Measurements from ENCODE around the gene SOX6.
"Not testable (repeated sequence)": the region's sequence is repeated elsewhere in the genome, so short reads cannot be mapped to it uniquely, and the experiment has no call there.

Gene SOX6

DNA sequence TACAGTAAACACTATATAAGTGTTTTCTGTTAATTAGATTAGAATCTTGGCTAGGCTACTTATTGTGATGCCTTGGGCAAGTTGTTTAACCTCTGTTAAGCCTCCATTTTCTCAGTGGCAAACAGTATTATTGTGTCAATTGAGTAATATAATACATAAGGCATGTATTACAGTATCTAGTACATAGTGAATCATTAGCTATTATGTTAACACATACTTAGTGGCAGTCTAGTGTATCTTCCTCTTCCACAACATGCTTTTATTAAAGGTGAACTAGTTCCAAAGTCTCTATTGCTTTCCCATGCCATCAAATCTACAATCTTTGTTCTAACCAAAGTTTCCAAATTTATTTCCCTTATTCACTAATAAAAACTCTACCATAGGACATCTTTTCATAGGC, 200.9 kb downstream of the SOX6 start:
- no peaks in the 10 kb centered on the region for H3K27me3 ChIP-seq (ENCODE audit: control insufficient read depth, insufficient read depth, low read length)
- no peak overlapping the region for H3K4me3 ChIP-seq (ENCODE audit: low read length)
- H3K4me1 ChIP-seq (ENCODE audit: control insufficient read depth, insufficient read depth, low read length) = no peaks in the 10 kb centered on the region
- DNase-seq (ENCODE audit: low read depth, low spot score) = no peak
- H3K27ac ChIP-seq (ENCODE audit: low read length) = no peak overlapping the region
- no peaks in the 10 kb centered on the region for H3K9me3 ChIP-seq (ENCODE audit: control insufficient read depth, insufficient read depth, low read length)
- H3K36me3 ChIP-seq (ENCODE audit: control insufficient read depth, insufficient read depth, low read length) = no peaks in the 10 kb centered on the region

DNA sequence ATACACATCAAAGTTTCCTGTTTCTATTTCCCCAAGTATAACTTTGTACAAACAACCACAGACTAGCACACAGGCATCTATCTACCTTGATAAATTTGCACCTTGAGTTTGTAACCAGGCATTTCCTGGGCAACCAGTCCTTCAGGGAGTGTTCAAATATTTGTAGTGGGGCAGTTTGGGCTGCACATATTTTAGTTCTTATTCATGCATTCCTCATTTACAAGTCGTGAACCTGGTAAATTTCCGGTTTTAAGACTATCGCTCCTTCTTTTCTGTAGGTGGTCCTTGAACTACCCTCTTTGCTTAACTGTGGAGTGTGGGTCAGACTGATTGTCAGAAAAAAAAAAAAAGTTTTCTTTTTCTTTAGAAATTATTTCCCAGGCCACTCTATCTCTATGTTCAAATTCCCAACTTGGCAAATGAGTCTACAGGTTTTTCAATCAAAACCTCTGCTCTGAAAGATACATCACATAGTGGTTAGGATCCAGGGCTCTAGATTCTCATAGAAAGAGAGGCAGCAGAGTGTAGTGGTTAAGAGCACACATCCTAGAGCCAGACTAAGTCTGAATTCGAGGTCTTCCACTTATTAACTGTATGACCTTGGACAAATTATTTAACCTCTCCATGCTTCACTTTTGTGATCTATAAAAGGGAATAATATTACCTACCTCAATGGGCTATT, 201.5 kb downstream of the SOX6 start:
- Histone ChIP-seq H3K9me3 (ENCODE audit: control insufficient read depth, insufficient read depth, low read length) (no peaks in the 10 kb centered on the region), H3K4me3 (ENCODE audit: low read length) (no peak overlapping the region), H3K36me3 (ENCODE audit: control insufficient read depth, insufficient read depth, low read length) (no peaks in the 10 kb centered on the region), H3K27ac (ENCODE audit: low read length) (no peak overlapping the region), H3K4me1 (ENCODE audit: control insufficient read depth, insufficient read depth, low read length) (no peaks in the 10 kb centered on the region), H3K27me3 (ENCODE audit: control insufficient read depth, insufficient read depth, low read length) (no peaks in the 10 kb centered on the region)
- WGBS (ENCODE audit: insufficient coverage, insufficient read length) = no CpG with 5 or more reads among the region's 4 CpGs
- DNase-seq (ENCODE audit: low read depth, low spot score) = no peak

DNA sequence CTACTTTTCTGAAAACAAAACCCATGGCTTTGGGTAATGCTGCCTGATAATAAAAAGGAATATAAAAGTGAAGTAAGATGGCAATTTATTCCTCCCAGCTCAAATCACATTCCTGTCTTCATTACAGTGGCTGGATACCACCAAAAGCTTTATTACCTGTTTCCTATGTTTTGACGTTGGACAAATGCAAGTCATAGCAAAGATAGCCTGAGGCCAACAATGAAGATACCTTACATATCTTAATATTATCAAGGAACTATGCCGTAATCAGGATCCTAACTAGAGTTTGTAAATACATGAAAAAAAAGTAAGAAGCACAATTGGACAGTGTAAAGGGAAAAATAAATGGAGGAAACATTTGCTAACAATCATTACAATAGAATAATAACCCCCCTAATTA, 202.4 kb downstream of the SOX6 start:
- Histone ChIP-seq H3K4me1 (ENCODE audit: control insufficient read depth, insufficient read depth, low read length) (no peaks in the 10 kb centered on the region), H3K9me3 (ENCODE audit: control insufficient read depth, insufficient read depth, low read length) (no peaks in the 10 kb centered on the region), H3K36me3 (ENCODE audit: control insufficient read depth, insufficient read depth, low read length) (no peaks in the 10 kb centered on the region), H3K4me3 (ENCODE audit: low read length) (no peak overlapping the region), H3K27me3 (ENCODE audit: control insufficient read depth, insufficient read depth, low read length) (no peaks in the 10 kb centered on the region), H3K27ac (ENCODE audit: low read length) (no peak overlapping the region)
- DNase-seq (ENCODE audit: low read depth, low spot score) = no peak
- WGBS (ENCODE audit: insufficient coverage, insufficient read length) = no CpG with 5 or more reads among the region's 2 CpGs

DNA sequence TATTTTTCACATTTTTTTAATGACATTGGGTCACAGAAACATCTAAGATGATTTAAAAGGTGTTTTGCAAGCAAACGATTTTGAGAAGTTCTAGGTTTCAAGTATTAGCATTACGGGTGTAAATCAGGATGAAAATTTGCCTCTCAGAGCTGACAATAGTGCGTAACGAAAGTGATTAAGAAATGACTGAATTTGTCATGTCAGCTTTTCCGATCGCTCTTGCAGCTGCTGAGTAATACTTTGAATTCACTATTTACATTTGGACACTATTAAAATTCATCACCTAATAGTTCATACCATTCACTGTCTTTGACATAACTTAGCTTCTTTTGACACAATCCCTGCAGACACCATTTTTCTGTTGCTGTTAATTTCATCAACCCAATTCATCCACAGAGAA, 205.2 kb downstream of the SOX6 start:
- no CpG with 5 or more reads among the region's 6 CpGs for WGBS (ENCODE audit: insufficient coverage, insufficient read length)

DNA sequence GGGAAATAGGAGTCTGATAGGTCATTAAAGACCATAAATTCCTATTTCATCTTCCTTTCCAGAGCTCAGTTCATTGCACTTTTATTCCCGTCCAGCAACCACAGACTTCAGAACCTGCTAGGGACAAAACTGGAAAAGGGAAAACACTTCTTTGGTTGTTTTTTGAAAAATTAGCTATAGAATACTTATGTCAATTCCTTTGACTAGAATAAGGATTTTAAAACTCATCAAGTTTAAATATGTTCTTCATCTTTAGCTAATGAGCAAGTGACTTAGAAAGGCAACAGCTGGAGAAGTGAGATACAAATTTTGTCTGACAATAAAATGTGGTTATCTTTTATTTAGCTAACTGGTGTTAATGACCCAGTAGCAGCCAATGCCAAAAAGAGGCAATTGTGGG, 206.9 kb downstream of the SOX6 start:
- Histone ChIP-seq H3K36me3 (ENCODE audit: control insufficient read depth, insufficient read depth, low read length) (no peaks in the 10 kb centered on the region), H3K27me3 (ENCODE audit: control insufficient read depth, insufficient read depth, low read length) (no peaks in the 10 kb centered on the region), H3K9me3 (ENCODE audit: control insufficient read depth, insufficient read depth, low read length) (no peaks in the 10 kb centered on the region), H3K4me3 (ENCODE audit: low read length) (no peak overlapping the region), H3K27ac (ENCODE audit: low read length) (no peak overlapping the region), H3K4me1 (ENCODE audit: control insufficient read depth, insufficient read depth, low read length) (no peaks in the 10 kb centered on the region)
- DNase-seq (ENCODE audit: low read depth, low spot score) = no peak
- WGBS (ENCODE audit: insufficient coverage, insufficient read length) = no CpG with 5 or more reads among the region's 1 CpG

More for the DNA sequence above, 205.2 kb downstream of the SOX6 start:
- H3K27ac ChIP-seq (ENCODE audit: low read length) = no peak overlapping the region
- H3K4me3 ChIP-seq (ENCODE audit: low read length) = no peak overlapping the region
- H3K9me3 ChIP-seq (ENCODE audit: control insufficient read depth, insufficient read depth, low read length) = no peaks in the 10 kb centered on the region
- no peaks in the 10 kb centered on the region for H3K36me3 ChIP-seq (ENCODE audit: control insufficient read depth, insufficient read depth, low read length)
- DNase-seq (ENCODE audit: low read depth, low spot score) = no peak
- no peaks in the 10 kb centered on the region for H3K4me1 ChIP-seq (ENCODE audit: control insufficient read depth, insufficient read depth, low read length)
- no peaks in the 10 kb centered on the region for H3K27me3 ChIP-seq (ENCODE audit: control insufficient read depth, insufficient read depth, low read length)

DNA sequence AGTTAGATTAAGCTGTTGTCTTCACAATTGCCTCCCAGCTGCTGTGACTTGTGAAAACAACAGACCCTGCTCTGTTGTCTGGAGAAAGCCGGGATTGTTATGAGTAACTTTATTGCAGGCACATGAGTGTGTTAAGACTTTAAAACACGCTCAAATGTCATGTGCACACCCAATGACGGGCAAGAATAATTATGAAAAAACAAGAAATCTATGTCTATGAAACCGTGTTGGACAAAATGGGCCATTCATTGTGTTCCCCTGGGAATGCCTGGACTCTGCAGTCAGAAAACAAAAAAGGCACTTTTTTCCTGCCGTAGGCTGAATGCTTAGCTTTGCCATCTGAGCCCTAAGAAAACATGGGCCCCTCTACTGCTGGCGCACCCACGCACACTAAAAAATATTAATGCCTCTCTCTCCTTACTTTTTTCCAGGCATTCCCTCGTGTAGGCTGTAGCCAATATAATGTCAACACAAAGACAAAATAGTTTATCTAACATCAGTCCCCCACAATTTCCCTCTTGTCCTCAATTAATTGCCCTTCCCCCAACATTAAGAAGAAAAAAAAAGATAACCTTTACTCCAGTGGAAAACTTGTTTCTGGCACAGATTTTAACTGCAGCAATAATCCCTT, 207.9 kb downstream of the SOX6 start:
- no peak for DNase-seq (ENCODE audit: low read depth, low spot score)
- no CpG with 5 or more reads among the region's 8 CpGs for WGBS (ENCODE audit: insufficient coverage, insufficient read length)
- Histone ChIP-seq H3K27me3 (ENCODE audit: control insufficient read depth, insufficient read depth, low read length) (no peaks in the 10 kb centered on the region), H3K36me3 (ENCODE audit: control insufficient read depth, insufficient read depth, low read length) (no peaks in the 10 kb centered on the region), H3K4me1 (ENCODE audit: control insufficient read depth, insufficient read depth, low read length) (no peaks in the 10 kb centered on the region), H3K27ac (ENCODE audit: low read length) (no peak overlapping the region), H3K4me3 (ENCODE audit: low read length) (no peak overlapping the region), H3K9me3 (ENCODE audit: control insufficient read depth, insufficient read depth, low read length) (no peaks in the 10 kb centered on the region)

DNA sequence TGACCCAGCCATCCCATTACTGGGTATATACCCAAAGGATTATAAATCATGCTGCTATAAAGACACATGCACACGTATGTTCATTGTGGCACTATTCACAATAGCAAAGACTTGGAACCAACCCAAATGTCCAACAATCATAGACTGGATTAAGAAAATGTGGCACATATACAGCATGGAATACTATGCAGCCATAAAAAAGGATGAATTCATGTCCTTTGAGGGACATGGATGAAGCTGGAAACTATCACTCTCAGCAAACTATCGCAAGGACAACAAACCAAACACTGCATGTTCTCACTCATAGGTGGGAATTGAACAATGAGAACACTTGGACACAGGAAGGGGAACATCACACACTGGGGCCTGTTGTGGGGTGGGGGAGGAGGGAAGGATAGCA, 209.4 kb downstream of the SOX6 start:
- no CpG with 5 or more reads among the region's 2 CpGs for WGBS (ENCODE audit: insufficient coverage, insufficient read length)
- H3K4me1 ChIP-seq (ENCODE audit: control insufficient read depth, insufficient read depth, low read length); H3K36me3 ChIP-seq (ENCODE audit: control insufficient read depth, insufficient read depth, low read length); H3K27me3 ChIP-seq (ENCODE audit: control insufficient read depth, insufficient read depth, low read length); H3K27ac ChIP-seq (ENCODE audit: low read length); H3K9me3 ChIP-seq (ENCODE audit: control insufficient read depth, insufficient read depth, low read length); DNase-seq (ENCODE audit: low read depth, low spot score); H3K4me3 ChIP-seq (ENCODE audit: low read length): not testable (repeated sequence)

DNA sequence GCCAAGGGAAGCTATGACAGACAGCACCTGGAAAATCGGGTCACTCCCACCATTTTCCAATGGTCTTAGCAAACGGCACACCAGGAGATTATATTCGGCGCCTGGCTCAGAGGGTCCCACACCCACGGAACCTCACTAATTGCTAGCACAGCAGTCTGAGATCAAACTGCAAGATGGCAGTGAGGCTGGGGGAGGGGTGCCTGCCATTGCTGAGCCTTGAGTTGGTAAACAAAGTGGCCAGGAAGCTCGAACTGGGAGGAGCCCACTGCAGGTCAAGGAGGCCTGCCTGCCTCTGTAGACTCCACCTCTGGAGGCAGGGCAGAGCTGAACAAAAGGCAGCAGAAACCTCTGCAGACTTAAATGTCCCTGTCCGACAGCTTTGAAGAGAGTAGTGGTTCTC, 214.7 kb downstream of the SOX6 start:
- not testable (repeated sequence) for H3K4me3 ChIP-seq (ENCODE audit: low read length); H3K27me3 ChIP-seq (ENCODE audit: control insufficient read depth, insufficient read depth, low read length); H3K36me3 ChIP-seq (ENCODE audit: control insufficient read depth, insufficient read depth, low read length); H3K27ac ChIP-seq (ENCODE audit: low read length); H3K4me1 ChIP-seq (ENCODE audit: control insufficient read depth, insufficient read depth, low read length); H3K9me3 ChIP-seq (ENCODE audit: control insufficient read depth, insufficient read depth, low read length); DNase-seq (ENCODE audit: low read depth, low spot score)
- WGBS (ENCODE audit: insufficient coverage, insufficient read length) = no CpG with 5 or more reads among the region's 7 CpGs

DNA sequence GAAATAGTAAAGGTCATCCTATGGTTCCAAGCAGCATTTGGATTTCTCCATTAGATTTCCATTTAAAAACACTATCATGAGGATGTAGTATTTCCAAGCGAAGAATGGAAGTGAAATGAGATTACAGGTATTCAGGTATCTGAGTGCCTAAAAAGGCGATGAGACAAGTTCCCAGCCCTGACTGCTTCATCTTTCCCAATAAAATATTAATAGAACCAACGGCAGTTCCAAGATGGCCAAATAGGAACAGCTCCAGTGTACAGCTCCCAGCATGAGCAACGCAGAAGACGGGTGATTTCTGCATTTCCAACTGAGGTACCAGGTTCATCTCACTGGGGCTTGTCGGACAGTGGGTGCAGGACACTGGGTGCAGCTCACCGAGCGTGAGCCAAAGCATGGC, 215.2 kb downstream of the SOX6 start:
- no CpG with 5 or more reads among the region's 8 CpGs for WGBS (ENCODE audit: insufficient coverage, insufficient read length)

DNA sequence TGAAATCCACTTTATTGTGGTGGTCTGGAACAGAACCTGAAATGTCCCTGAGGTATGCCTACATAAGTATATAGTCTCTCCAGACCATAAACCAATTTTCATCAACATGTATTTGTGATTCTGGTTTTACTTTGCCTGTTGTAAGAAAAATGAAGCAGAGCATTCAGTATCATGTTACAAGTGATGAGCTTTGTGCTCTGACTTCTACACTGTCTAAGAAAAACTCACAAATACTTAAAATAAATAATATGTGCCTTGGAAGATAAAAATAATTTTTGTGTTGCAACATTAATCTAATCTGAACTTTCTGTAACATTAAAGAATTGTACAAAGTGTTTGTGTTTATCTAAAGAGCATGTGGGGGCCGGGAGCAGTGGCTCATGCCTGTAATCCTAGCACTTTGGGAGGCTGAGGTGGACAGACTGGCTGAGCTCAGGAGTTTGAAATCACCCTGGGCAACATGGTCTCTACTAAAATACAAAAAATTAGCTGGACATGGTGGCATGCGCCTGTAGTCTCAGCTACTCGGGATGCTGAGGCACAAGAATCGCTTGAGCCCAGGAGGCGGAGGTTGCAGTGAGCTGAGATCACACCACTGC, 219.5 kb downstream of the SOX6 start:
- no peaks in the 10 kb centered on the region for H3K4me1 ChIP-seq (ENCODE audit: control insufficient read depth, insufficient read depth, low read length)
- H3K9me3 ChIP-seq (ENCODE audit: control insufficient read depth, insufficient read depth, low read length) = no peaks in the 10 kb centered on the region
- H3K27me3 ChIP-seq (ENCODE audit: control insufficient read depth, insufficient read depth, low read length) = no peaks in the 10 kb centered on the region
- no peak overlapping the region for H3K4me3 ChIP-seq (ENCODE audit: low read length)
- DNase-seq (ENCODE audit: low read depth, low spot score) = no peak
- H3K27ac ChIP-seq (ENCODE audit: low read length) = no peak overlapping the region
- H3K36me3 ChIP-seq (ENCODE audit: control insufficient read depth, insufficient read depth, low read length) = no peaks in the 10 kb centered on the region
- WGBS (ENCODE audit: insufficient coverage, insufficient read length) = no CpG with 5 or more reads among the region's 5 CpGs

More for the DNA sequence above, 215.2 kb downstream of the SOX6 start:
- H3K4me3 ChIP-seq (ENCODE audit: low read length); H3K9me3 ChIP-seq (ENCODE audit: control insufficient read depth, insufficient read depth, low read length); H3K27ac ChIP-seq (ENCODE audit: low read length); H3K4me1 ChIP-seq (ENCODE audit: control insufficient read depth, insufficient read depth, low read length); DNase-seq (ENCODE audit: low read depth, low spot score); H3K27me3 ChIP-seq (ENCODE audit: control insufficient read depth, insufficient read depth, low read length); H3K36me3 ChIP-seq (ENCODE audit: control insufficient read depth, insufficient read depth, low read length): not testable (repeated sequence)

DNA sequence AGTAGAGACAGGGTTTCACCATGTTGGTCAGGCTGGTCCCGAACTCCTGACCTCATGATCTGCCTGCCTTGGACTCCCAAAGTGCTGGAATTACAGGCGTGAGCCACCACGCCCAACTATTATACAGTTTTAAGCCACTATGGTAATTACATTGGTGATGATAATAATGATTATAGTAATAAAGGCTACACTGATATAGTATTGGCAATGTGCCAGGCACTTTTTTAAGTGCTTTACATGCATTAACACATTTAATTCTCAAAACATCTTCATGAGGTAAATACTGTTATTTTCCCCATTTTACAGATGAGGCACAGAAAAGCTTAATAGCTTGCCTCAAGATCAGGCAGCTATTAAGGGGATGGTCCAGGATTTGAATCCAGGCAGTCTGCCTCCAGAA, 222.5 kb downstream of the SOX6 start:
- Histone ChIP-seq H3K4me3 (ENCODE audit: low read length) (no peak overlapping the region), H3K27me3 (ENCODE audit: control insufficient read depth, insufficient read depth, low read length) (no peaks in the 10 kb centered on the region), H3K4me1 (ENCODE audit: control insufficient read depth, insufficient read depth, low read length) (no peaks in the 10 kb centered on the region), H3K9me3 (ENCODE audit: control insufficient read depth, insufficient read depth, low read length) (no peaks in the 10 kb centered on the region), H3K36me3 (ENCODE audit: control insufficient read depth, insufficient read depth, low read length) (no peaks in the 10 kb centered on the region), H3K27ac (ENCODE audit: low read length) (no peak overlapping the region)
- no peak for DNase-seq (ENCODE audit: low read depth, low spot score)
- no CpG with 5 or more reads among the region's 3 CpGs for WGBS (ENCODE audit: insufficient coverage, insufficient read length)
